Activated B cell treated with CpG ODN at 0.5 μM for 24 hours (primary cell): ENCODE measurements around the gene LPAR1. TPM values are rescaled to one million over a fixed set of nuclear protein-coding genes. Genes with fewer than 3 reads are reported as not detected.

ENCODE experiments used
- ATAC-seq: fragments of 200-7000 bp; cut with Tn5 transposase; one replicate; pipeline ENCODE4 v1.10.0; 2021; ENCODE audit warnings: low read depth, mild to moderate bottlenecking, moderate library complexity
- CTCF ChIA-PET: fragments of 350-600 bp; sonication (Branson Sonifier 250); formaldehyde crosslinking; loops from one replicate; lab custom pipeline; 2021; ENCODE audit warnings: antibody characterized with exemption; lab: Charles Lee
- POLR2A ChIA-PET: fragments of 350-600 bp; sonication (Branson Sonifier 250); formaldehyde crosslinking; loops from one replicate; lab custom pipeline; 2021; ENCODE audit warnings: antibody characterized with exemption; lab: Charles Lee
- DNase-seq: peaks from one replicate; pipeline ENCODE4 v3.0.0; 2022
- H3K27ac Mint-ChIP-seq: one replicate; pipeline ENCODE4 v1.8.0; 2020; ENCODE audit warnings: mixed read lengths
- H3K27me3 Mint-ChIP-seq: one replicate; pipeline ENCODE4 v1.8.0; 2021; ENCODE audit warnings: mixed read lengths
- H3K36me3 Mint-ChIP-seq: one replicate; pipeline ENCODE4 v1.8.0; 2021; ENCODE audit warnings: low read depth, mixed read lengths
- H3K4me1 Mint-ChIP-seq: one replicate; pipeline ENCODE4 v1.8.0; 2021; ENCODE audit warnings: mixed read lengths
- H3K4me3 Mint-ChIP-seq: one replicate; pipeline ENCODE4 v1.8.0; 2020; ENCODE audit warnings: mild to moderate bottlenecking, mixed read lengths
- H3K9me3 Mint-ChIP-seq: one replicate; pipeline ENCODE4 v1.8.0; 2020; ENCODE audit warnings: mixed read lengths
- CTCF ChIP-seq: fragments of 200-600 bp; IDR thresholded peaks from one replicate; pipeline ENCODE4 v1.8.0; 2022; ENCODE audit warnings: antibody characterized with exemption, mild to moderate bottlenecking
- intact Hi-C: fragments of 100-400 bp; cut with micrococcal nuclease; formaldehyde crosslinking; loops from one replicate; pipeline ENCODE4 v1.15.1; 2024
- total RNA-seq: library from RNA; stranded (reverse); gene quantifications from 2 replicates; pipeline ENCODE4 v1.2.3, GENCODE V29; 2022

Gene LPAR1
- total RNA-seq, 1 donor from 2014 or later, result not detected

GRCh38 chr9:110919609-110920008 lies 118.7 kb downstream of the LPAR1 start:
- DNase-seq (no peak), ATAC-seq (no peak)
- Mint-ChIP-seq H3K9me3 (no peaks in the 10 kb centered on the region), H3K4me1 (no peaks in the 10 kb centered on the region), H3K27ac (no peak overlapping the region), H3K4me3 (no peak overlapping the region), H3K27me3 (no peaks in the 10 kb centered on the region), H3K36me3 (no peaks in the 10 kb centered on the region)
- TF ChIP-seq CTCF, result no peak
- ChIA-PET CTCF (no interaction called here), POLR2A (no interaction called here)
- intact Hi-C loops, result no loop called here

GRCh38 chr9:110919050-110919435 lies 119.2 kb downstream of the LPAR1 start:
- no peaks in the 10 kb centered on the region for H3K4me1 Mint-ChIP-seq
- intact Hi-C loops, result no loop called here
- no peak for DNase-seq
- H3K9me3 Mint-ChIP-seq, result peaks cover 2% of the 10 kb centered on the region
- TF ChIP-seq CTCF, result no peak
- ChIA-PET POLR2A (no interaction called here), CTCF (no interaction called here)
- H3K4me3 Mint-ChIP-seq, result no peak overlapping the region
- no peaks in the 10 kb centered on the region for H3K27me3 Mint-ChIP-seq
- no peak overlapping the region for H3K27ac Mint-ChIP-seq
- no peaks in the 10 kb centered on the region for H3K36me3 Mint-ChIP-seq
- no peak for ATAC-seq

- Mint-ChIP-seq H3K36me3 (no peaks in the 10 kb centered on the region), H3K9me3 (peaks cover 4% of the 10 kb centered on the region), H3K4me3 (no peak overlapping the region), H3K27me3 (no peaks in the 10 kb centered on the region), H3K4me1 (no peaks in the 10 kb centered on the region), H3K27ac (no peak overlapping the region)
- ATAC-seq (no peak), DNase-seq (no peak)
- TF ChIP-seq CTCF, result no peak
- ChIA-PET POLR2A (no interaction called here), CTCF (no interaction called here)
- intact Hi-C loops, result no loop called here
Observed at GRCh38 chr9:110918316-110919049, 119.8 kb downstream of the LPAR1 start.

GRCh38 chr9:110916403-110916802 lies 121.9 kb downstream of the LPAR1 start:
- Mint-ChIP-seq H3K9me3 (peaks cover 4% of the 10 kb centered on the region), H3K4me3 (no peak overlapping the region), H3K27me3 (no peaks in the 10 kb centered on the region), H3K4me1 (no peaks in the 10 kb centered on the region), H3K36me3 (no peaks in the 10 kb centered on the region), H3K27ac (no peak overlapping the region)
- intact Hi-C loops, result no loop called here
- no peak for TF ChIP-seq CTCF
- POLR2A ChIA-PET, result no interaction called here
- ATAC-seq (no peak), DNase-seq (no peak)
- CTCF ChIA-PET, result no interaction called here

- Mint-ChIP-seq H3K36me3 (no peaks in the 10 kb centered on the region), H3K27ac (no peak overlapping the region), H3K27me3 (no peaks in the 10 kb centered on the region), H3K4me3 (no peak overlapping the region), H3K4me1 (no peaks in the 10 kb centered on the region), H3K9me3 (peaks cover 16% of the 10 kb centered on the region)
- ATAC-seq (no peak), DNase-seq (no peak)
- POLR2A ChIA-PET, result no interaction called here
- TF ChIP-seq CTCF, result no peak
- intact Hi-C loops, result no loop called here
- CTCF ChIA-PET, result no interaction called here
Observed at GRCh38 chr9:110912419-110913291, 125.6 kb downstream of the LPAR1 start.
